WERI-Rb-1 (cell line): ENCODE results near the gene CPLANE1.

Source experiments
- DNase-seq: peaks from one replicate; pipeline ENCODE4 v3.0.0-alpha.2; 2020
- H3K27ac ChIP-seq: fragments of 250-450 bp; sonication (Bioruptor Pico); 2 replicates; pipeline ENCODE4 v1.5.1; 2020; ENCODE audit warnings: mild to moderate bottlenecking, moderate library complexity
- H3K27me3 ChIP-seq: fragments of 250-450 bp; sonication (Bioruptor Pico); 2 replicates; pipeline ENCODE4 v1.5.1; 2021; ENCODE audit warnings: mild to moderate bottlenecking, low read depth, moderate library complexity; ENCODE audit not compliant: insufficient read depth, severe bottlenecking
- H3K36me3 ChIP-seq: fragments of 250-450 bp; sonication (Bioruptor Pico); 2 replicates; pipeline ENCODE4 v1.5.1; 2020; ENCODE audit warnings: mild to moderate bottlenecking, moderate library complexity
- H3K4me3 ChIP-seq: 2 replicates; pipeline ENCODE4 v1.5.1; 2011; ENCODE audit warnings: low read depth, mild to moderate bottlenecking, control low read depth, low read length
- H3K9me3 ChIP-seq: fragments of 250-450 bp; sonication (Bioruptor Pico); 2 replicates; pipeline ENCODE4 v1.5.1; 2021; ENCODE audit warnings: mild to moderate bottlenecking, moderate library complexity; ENCODE audit not compliant: severe bottlenecking
- TF ChIP-seq, protein P1 (sequence below): IDR thresholded peaks from 2 replicates; pipeline ENCODE4 v1.5.1; 2011; ENCODE audit warnings: low read depth, mild to moderate bottlenecking, control low read depth, inconsistent platforms, low read length

The CPLANE1 gene

DNA sequence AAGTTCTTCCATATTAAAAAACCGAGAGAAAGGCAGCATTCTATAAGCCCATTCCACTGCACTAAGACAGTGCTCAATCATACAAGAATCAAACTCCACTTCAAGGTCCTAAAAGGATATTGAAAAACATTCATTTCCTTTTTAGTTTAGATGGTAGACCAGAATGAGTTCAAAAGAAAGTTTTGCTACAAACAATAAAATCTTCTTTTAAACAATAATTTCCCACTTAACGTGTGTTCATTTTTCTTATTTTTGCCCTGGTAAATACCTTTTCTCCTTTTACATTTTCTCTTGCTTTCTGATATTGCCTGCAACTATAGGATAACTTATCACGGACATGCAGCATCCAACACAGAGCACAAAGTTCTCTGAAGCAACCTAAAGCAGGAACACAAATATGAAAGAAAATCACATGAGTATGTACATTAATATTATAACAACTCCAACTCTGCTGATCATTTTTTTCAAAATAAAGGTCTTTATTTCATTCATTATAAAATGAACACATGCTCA lies 61.7 kb downstream of the CPLANE1 start:
- Histone ChIP-seq H3K27ac (no peak overlapping the region), H3K4me3 (no peak overlapping the region), H3K9me3 (no peaks in the 10 kb centered on the region), H3K36me3 (peaks cover 38% of the 10 kb centered on the region), H3K27me3 (no peaks in the 10 kb centered on the region)
- TF ChIP-seq, protein P1, sequence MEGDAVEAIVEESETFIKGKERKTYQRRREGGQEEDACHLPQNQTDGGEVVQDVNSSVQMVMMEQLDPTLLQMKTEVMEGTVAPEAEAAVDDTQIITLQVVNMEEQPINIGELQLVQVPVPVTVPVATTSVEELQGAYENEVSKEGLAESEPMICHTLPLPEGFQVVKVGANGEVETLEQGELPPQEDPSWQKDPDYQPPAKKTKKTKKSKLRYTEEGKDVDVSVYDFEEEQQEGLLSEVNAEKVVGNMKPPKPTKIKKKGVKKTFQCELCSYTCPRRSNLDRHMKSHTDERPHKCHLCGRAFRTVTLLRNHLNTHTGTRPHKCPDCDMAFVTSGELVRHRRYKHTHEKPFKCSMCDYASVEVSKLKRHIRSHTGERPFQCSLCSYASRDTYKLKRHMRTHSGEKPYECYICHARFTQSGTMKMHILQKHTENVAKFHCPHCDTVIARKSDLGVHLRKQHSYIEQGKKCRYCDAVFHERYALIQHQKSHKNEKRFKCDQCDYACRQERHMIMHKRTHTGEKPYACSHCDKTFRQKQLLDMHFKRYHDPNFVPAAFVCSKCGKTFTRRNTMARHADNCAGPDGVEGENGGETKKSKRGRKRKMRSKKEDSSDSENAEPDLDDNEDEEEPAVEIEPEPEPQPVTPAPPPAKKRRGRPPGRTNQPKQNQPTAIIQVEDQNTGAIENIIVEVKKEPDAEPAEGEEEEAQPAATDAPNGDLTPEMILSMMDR: no peak
- DNase-seq: no peak

DNA sequence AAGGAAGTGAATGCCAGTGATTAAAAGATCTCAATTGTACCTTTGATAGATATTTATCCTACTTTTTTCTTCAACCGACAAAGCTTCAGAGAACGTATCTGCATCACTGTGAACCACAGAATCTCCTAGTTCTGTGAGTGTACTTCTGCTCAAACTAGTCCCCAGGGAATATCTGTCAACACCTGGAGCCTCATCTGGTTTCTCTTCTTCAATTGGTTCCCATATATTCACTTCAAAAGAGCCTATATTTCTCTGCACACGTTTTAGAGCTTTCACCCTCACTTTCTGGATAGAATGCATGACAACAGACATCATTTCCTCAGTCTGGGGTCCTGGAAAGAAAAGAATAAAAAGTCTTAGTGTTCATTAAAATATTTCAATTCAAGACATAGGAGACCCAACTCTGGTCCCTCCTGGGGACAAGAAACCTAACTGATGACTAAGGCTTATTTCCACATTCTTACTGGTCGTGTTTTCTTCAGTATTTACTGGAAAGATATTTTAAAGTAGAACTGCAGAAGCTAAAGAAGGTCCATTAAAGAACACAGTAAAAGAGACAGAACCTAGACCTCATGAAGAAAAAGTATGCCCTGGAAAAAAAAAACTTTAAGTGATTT lies 64.3 kb downstream of the CPLANE1 start:
- Histone ChIP-seq H3K27ac (no peak overlapping the region), H3K9me3 (no peaks in the 10 kb centered on the region), H3K27me3 (no peaks in the 10 kb centered on the region), H3K36me3 (peaks cover 38% of the 10 kb centered on the region), H3K4me3 (no peak overlapping the region)
- DNase-seq: no peak
- TF ChIP-seq, protein P1: no peak

DNA sequence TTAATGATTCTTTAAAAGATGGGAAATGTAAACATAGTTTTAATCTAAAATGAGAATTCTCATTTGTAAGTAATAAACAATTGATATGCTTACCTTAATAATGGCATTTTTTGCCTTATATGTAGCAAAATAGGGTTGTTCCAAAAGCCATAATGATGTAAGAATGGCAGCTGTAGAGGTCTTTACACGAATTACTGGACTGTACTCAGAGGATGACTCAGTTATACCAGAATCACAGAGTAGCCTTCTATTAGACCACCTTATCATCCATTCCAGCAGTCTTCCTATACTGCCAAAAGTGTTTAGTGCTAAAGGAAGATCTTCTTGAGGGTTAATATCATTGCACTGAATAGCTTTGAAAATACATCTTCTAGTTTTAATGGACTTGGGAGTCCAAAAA lies 66.5 kb downstream of the CPLANE1 start:
- H3K9me3 ChIP-seq: no peaks in the 10 kb centered on the region
- TF ChIP-seq, protein P1: no peak
- H3K36me3 ChIP-seq: peaks cover 34% of the 10 kb centered on the region
- no peak for DNase-seq
- H3K4me3 ChIP-seq: no peak overlapping the region
- no peak overlapping the region for H3K27ac ChIP-seq
- no peaks in the 10 kb centered on the region for H3K27me3 ChIP-seq

GRCh38 chr5:37174928-37175327 lies 74.2 kb downstream of the CPLANE1 start:
- no peak overlapping the region for H3K27ac ChIP-seq
- no peak for DNase-seq
- TF ChIP-seq, protein P1: no peak
- H3K27me3 ChIP-seq: no peaks in the 10 kb centered on the region
- no peaks in the 10 kb centered on the region for H3K9me3 ChIP-seq
- H3K36me3 ChIP-seq: peaks cover 43% of the 10 kb centered on the region
- H3K4me3 ChIP-seq: no peak overlapping the region

DNA sequence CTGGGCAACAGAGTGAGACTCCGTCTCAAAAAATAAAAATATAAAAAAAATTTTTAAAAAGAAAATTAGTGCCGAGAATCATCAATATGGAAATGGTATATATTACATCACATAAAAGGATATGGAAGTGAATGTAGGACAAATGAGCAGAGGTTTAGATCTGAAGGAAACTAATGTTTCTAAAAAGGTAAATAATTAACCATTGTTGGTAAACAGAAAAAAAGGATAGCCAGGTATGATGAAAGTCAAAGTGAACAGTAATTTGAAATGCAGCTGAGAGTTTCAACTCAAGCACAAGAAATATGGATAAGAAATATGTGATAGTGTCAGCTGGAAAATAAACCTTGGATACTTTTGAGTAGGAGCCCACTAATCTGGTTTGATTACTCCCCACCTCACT lies 76.2 kb downstream of the CPLANE1 start:
- no peak overlapping the region for H3K27ac ChIP-seq
- TF ChIP-seq, protein P1: no peak
- H3K4me3 ChIP-seq: no peak overlapping the region

GRCh38 chr5:37170856-37171255 lies 78.3 kb downstream of the CPLANE1 start:
- DNase-seq: no peak
- H3K4me3 ChIP-seq: no peak overlapping the region
- H3K9me3 ChIP-seq: no peaks in the 10 kb centered on the region
- peaks cover 59% of the 10 kb centered on the region for H3K36me3 ChIP-seq
- no peaks in the 10 kb centered on the region for H3K27me3 ChIP-seq
- no peak overlapping the region for H3K27ac ChIP-seq
- TF ChIP-seq, protein P1: no peak

More for the DNA sequence above, 76.2 kb downstream of the CPLANE1 start:
- no peak for DNase-seq
- Histone ChIP-seq H3K36me3 (peaks cover 60% of the 10 kb centered on the region), H3K9me3 (no peaks in the 10 kb centered on the region), H3K27me3 (no peaks in the 10 kb centered on the region)
